ENCODE data around the gene PCYT1B.

Gene PCYT1B

DNA sequence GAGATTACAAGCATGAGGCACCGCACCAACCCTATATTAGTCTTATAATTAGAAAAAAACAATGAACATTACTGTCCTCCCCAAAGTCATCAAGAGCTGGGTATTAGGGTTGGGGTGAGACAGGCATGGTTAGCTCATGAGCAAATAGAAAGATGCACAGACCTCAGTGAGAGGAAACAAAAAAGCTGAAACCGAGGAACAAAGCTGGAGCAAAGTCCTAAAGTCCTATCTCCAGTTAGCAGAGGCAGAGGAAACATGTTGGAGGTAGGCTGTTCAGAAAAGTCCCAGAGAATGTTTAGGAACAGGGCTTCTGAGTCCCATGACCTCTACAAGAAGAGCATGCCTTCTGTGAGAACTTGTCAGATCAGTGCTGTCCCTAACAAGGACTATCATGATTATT lies 4.6 kb upstream of the PCYT1B start:
- no peaks in the 10 kb centered on the region for H3K36me3 Mint-ChIP-seq (ENCODE audit: low read depth)
- H3K27me3 Mint-ChIP-seq (ENCODE audit: low read depth): no peaks in the 10 kb centered on the region
- peaks cover 7% of the 10 kb centered on the region for H3K4me1 Mint-ChIP-seq
- H3K9me3 Mint-ChIP-seq: no peaks in the 10 kb centered on the region
- TF ChIP-seq, protein P1, sequence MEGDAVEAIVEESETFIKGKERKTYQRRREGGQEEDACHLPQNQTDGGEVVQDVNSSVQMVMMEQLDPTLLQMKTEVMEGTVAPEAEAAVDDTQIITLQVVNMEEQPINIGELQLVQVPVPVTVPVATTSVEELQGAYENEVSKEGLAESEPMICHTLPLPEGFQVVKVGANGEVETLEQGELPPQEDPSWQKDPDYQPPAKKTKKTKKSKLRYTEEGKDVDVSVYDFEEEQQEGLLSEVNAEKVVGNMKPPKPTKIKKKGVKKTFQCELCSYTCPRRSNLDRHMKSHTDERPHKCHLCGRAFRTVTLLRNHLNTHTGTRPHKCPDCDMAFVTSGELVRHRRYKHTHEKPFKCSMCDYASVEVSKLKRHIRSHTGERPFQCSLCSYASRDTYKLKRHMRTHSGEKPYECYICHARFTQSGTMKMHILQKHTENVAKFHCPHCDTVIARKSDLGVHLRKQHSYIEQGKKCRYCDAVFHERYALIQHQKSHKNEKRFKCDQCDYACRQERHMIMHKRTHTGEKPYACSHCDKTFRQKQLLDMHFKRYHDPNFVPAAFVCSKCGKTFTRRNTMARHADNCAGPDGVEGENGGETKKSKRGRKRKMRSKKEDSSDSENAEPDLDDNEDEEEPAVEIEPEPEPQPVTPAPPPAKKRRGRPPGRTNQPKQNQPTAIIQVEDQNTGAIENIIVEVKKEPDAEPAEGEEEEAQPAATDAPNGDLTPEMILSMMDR (IDR thresholded peaks at IDR 0.05; ENCODE audit: unreplicated experiment in 3 of 3): no peak
- no peak overlapping the region for H3K4me3 Mint-ChIP-seq
- H3K27ac Mint-ChIP-seq: no peak overlapping the region

GRCh38 chrX:24648495-24648894 lies 1.3 kb upstream of the PCYT1B start:
- Mint-ChIP-seq H3K27me3 (ENCODE audit: low read depth) (no peaks in the 10 kb centered on the region), H3K27ac (no peak overlapping the region), H3K4me1 (peaks cover 16% of the 10 kb centered on the region), H3K9me3 (no peaks in the 10 kb centered on the region), H3K4me3 (peak overlapping the region; percentile 26 to 40 (median 30)), H3K36me3 (ENCODE audit: low read depth) (no peaks in the 10 kb centered on the region)
- TF ChIP-seq, protein P1 (IDR thresholded peaks at IDR 0.05; ENCODE audit: unreplicated experiment in 3 of 3): no peak

DNA sequence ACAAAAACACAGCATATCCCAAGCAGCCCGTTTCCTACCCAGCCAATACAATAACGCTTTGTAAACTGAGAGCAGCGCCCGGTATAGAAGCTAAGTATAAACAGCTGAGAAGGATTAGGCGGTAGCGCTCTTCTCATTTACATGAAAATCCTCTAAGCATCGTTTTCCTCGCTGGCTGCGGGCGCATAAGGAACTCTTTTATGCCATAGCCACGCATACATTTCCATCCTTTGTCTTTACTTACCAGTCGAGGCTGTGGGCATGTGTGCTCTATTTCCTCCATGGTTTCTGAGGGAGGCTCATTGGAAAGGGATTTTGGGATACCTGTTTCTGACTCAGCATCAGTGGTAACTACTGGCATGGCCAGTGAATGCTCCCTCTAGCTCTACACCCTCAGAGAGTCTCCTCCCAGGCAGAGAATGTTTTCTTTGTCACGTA lies 383 bp downstream of the PCYT1B start:
- Mint-ChIP-seq H3K27me3 (ENCODE audit: low read depth) (no peaks in the 10 kb centered on the region), H3K9me3 (no peaks in the 10 kb centered on the region), H3K36me3 (ENCODE audit: low read depth) (no peaks in the 10 kb centered on the region), H3K27ac (peak overlapping the region; percentile 91 to 92 (median 91)), H3K4me1 (peaks cover 16% of the 10 kb centered on the region), H3K4me3 (peak overlapping the region; percentile 85 to 93 (median 85))
- TF ChIP-seq, protein P1 (IDR thresholded peaks at IDR 0.05; ENCODE audit: unreplicated experiment in 3 of 3): no peak

DNA sequence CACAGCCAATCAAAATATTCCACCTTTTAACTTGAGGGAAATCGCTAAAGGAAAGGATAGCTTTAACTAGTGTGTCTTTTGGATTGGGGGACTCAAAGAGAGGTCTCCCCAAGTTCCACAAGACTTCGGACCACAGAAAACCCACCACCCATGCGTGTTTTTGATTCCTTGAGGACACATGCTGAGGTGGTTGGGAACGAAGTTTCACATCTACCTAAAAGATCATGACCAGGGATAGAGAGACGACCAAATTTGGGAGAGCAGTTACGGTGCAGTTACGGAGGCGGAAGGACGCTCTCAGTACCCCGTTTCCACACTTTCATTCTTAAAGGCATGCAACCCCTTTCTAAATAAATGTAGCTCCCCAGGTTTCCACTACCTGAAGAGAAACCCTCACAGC lies 1.1 kb downstream of the PCYT1B start:
- Mint-ChIP-seq H3K36me3 (ENCODE audit: low read depth) (no peaks in the 10 kb centered on the region), H3K4me1 (peaks cover 16% of the 10 kb centered on the region), H3K4me3 (peak overlapping the region; percentile 85 to 93 (median 85))

GRCh38 chrX:24643116-24643515 lies 4.0 kb downstream of the PCYT1B start:
- Mint-ChIP-seq H3K27ac (no peak overlapping the region), H3K27me3 (ENCODE audit: low read depth) (peaks cover 3% of the 10 kb centered on the region), H3K36me3 (ENCODE audit: low read depth) (peaks cover 18% of the 10 kb centered on the region), H3K9me3 (no peaks in the 10 kb centered on the region), H3K4me1 (peaks cover 16% of the 10 kb centered on the region), H3K4me3 (no peak overlapping the region)
- TF ChIP-seq, protein P1 (IDR thresholded peaks at IDR 0.05; ENCODE audit: unreplicated experiment in 3 of 3): no peak

More for the DNA sequence above, 1.1 kb downstream of the PCYT1B start:
- H3K27me3 Mint-ChIP-seq (ENCODE audit: low read depth): no peaks in the 10 kb centered on the region
- no peaks in the 10 kb centered on the region for H3K9me3 Mint-ChIP-seq
- peak overlapping the region; percentile 91 to 94 (median 92) for H3K27ac Mint-ChIP-seq
- TF ChIP-seq, protein P1 (IDR thresholded peaks at IDR 0.05; ENCODE audit: unreplicated experiment in 3 of 3): no peak

DNA sequence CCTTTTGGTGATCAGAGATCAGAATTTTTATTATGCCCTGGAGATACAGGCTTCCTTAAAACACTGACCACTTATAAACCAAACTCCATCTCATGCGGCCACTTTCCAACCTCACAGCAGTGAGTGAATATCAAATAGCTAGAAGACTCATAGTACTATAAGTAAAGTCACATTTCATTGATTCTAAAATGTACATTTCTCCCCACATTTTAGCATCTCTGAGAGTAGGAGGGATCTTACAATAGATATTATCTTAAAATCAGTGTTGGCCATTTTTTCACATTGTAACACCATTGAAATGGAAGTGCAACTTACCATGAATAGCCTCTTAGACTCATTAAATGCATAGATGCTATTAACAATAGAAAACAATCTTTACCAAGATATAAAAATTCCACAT lies 17.4 kb downstream of the PCYT1B start:
- Mint-ChIP-seq H3K27me3 (ENCODE audit: low read depth) (no peaks in the 10 kb centered on the region), H3K4me1 (peaks cover 8% of the 10 kb centered on the region), H3K9me3 (no peaks in the 10 kb centered on the region), H3K4me3 (no peak overlapping the region), H3K36me3 (ENCODE audit: low read depth) (peaks cover 13% of the 10 kb centered on the region), H3K27ac (peak overlapping the region in 1 of 3 experiments; percentile 9)
- TF ChIP-seq, protein P1 (IDR thresholded peaks at IDR 0.05; ENCODE audit: unreplicated experiment in 3 of 3): no peak

All from nephron (organoid).